Neural crest cell (in vitro differentiated cells): Measurements from ENCODE around the gene RIMS3. TPM values are rescaled to one million over a fixed set of nuclear protein-coding genes. Genes with fewer than 3 reads are reported as not detected.
"Not testable (repeated sequence)": the region's sequence is repeated elsewhere in the genome, so short reads cannot be mapped to it uniquely, and the experiment has no call there.

Experiments
- DNase-seq: peaks from one replicate; pipeline ENCODE4 v3.0.0; 2021; ENCODE audit warnings: low read depth, mixed read lengths, low spot score
- H3K27ac Mint-ChIP-seq: one replicate; pipeline ENCODE4 v1.8.0; 2021; ENCODE audit warnings: mild to moderate bottlenecking, mixed read lengths; ENCODE audit not compliant: unreplicated experiment
- H3K27me3 Mint-ChIP-seq: 2 replicates; pipeline ENCODE4 v1.8.0; 2021; ENCODE audit warnings: low read depth, mild to moderate bottlenecking, mixed read lengths
- H3K36me3 Mint-ChIP-seq: 2 replicates; pipeline ENCODE4 v1.8.0; 2021; ENCODE audit warnings: low read depth, mild to moderate bottlenecking, mixed read lengths
- H3K4me1 Mint-ChIP-seq: 2 replicates; pipeline ENCODE4 v1.8.0; 2021; ENCODE audit warnings: mixed read lengths
- H3K4me3 Mint-ChIP-seq: one replicate; pipeline ENCODE4 v1.8.0; 2021; ENCODE audit warnings: mild to moderate bottlenecking, mixed read lengths
- H3K9me3 Mint-ChIP-seq: 2 replicates; pipeline ENCODE4 v1.8.0; 2021; ENCODE audit warnings: mixed read lengths
- CTCF ChIP-seq: fragments of 200-600 bp; sonication (generic); conservative IDR thresholded peaks from 2 replicates; pipeline ENCODE4 v1.5.0; 2021; ENCODE audit warnings: antibody characterized with exemption, mild to moderate bottlenecking
- total RNA-seq: library from RNA; stranded (reverse); gene quantifications from 2 replicates; pipeline ENCODE4 v1.2.1, GENCODE V29; 2021

The RIMS3 gene
- total RNA-seq, 1 donor from 2014 or later = 22.4 TPM

GRCh38 chr1:40704817-40705733 is 39.6 kb upstream of the RIMS3 start:
- no peak overlapping the region for H3K4me3 Mint-ChIP-seq
- H3K27ac Mint-ChIP-seq = no peak overlapping the region
- no peak for TF ChIP-seq CTCF
- peaks cover 25% of the 10 kb centered on the region for H3K4me1 Mint-ChIP-seq
- H3K9me3 Mint-ChIP-seq = no peaks in the 10 kb centered on the region
- no peak for DNase-seq
- no peaks in the 10 kb centered on the region for H3K27me3 Mint-ChIP-seq
- no peaks in the 10 kb centered on the region for H3K36me3 Mint-ChIP-seq

GRCh38 chr1:40703316-40703715 is 37.8 kb upstream of the RIMS3 start:
- Mint-ChIP-seq H3K27ac (no peak overlapping the region), H3K27me3 (no peaks in the 10 kb centered on the region), H3K9me3 (no peaks in the 10 kb centered on the region), H3K4me1 (peaks cover 9% of the 10 kb centered on the region), H3K4me3 (no peak overlapping the region), H3K36me3 (no peaks in the 10 kb centered on the region)
- no peak for TF ChIP-seq CTCF
- no peak for DNase-seq

GRCh38 chr1:40702810-40703209 is 37.3 kb upstream of the RIMS3 start:
- H3K27ac Mint-ChIP-seq, H3K4me1 Mint-ChIP-seq, H3K36me3 Mint-ChIP-seq, H3K4me3 Mint-ChIP-seq, DNase-seq, H3K9me3 Mint-ChIP-seq, H3K27me3 Mint-ChIP-seq: not testable (repeated sequence)

- TF ChIP-seq CTCF = no peak
- H3K9me3 Mint-ChIP-seq = no peaks in the 10 kb centered on the region
- no peaks in the 10 kb centered on the region for H3K27me3 Mint-ChIP-seq
Measured at GRCh38 chr1:40701684-40702083, 36.2 kb upstream of the RIMS3 start.

GRCh38 chr1:40699787-40700186 is 34.3 kb upstream of the RIMS3 start:
- Mint-ChIP-seq H3K27me3 (no peaks in the 10 kb centered on the region), H3K27ac (no peak overlapping the region), H3K4me1 (peaks cover 22% of the 10 kb centered on the region), H3K9me3 (no peaks in the 10 kb centered on the region), H3K4me3 (no peak overlapping the region), H3K36me3 (no peaks in the 10 kb centered on the region)
- TF ChIP-seq CTCF = no peak
- no peak for DNase-seq

More at GRCh38 chr1:40701684-40702083, 36.2 kb upstream of the RIMS3 start:
- no peaks in the 10 kb centered on the region for H3K36me3 Mint-ChIP-seq
- peaks cover 16% of the 10 kb centered on the region for H3K4me1 Mint-ChIP-seq
- H3K27ac Mint-ChIP-seq = no peak overlapping the region
- no peak overlapping the region for H3K4me3 Mint-ChIP-seq
- no peak for DNase-seq

- peak overlapping the region; percentile 27 for H3K27ac Mint-ChIP-seq
- H3K4me1 Mint-ChIP-seq = peaks cover 35% of the 10 kb centered on the region
- no peak for DNase-seq
- H3K4me3 Mint-ChIP-seq = no peak overlapping the region
- TF ChIP-seq CTCF = no peak
- no peaks in the 10 kb centered on the region for H3K9me3 Mint-ChIP-seq
- H3K36me3 Mint-ChIP-seq = no peaks in the 10 kb centered on the region
- no peaks in the 10 kb centered on the region for H3K27me3 Mint-ChIP-seq
Measured at GRCh38 chr1:40697436-40697835, 32.0 kb upstream of the RIMS3 start.
